Right lobe of liver (tissue), 4 donors: Measurements from ENCODE around the gene HAUS8.

Experiments used
- POLR2A ChIP-seq: fragments of 450-650 bp; IDR thresholded peaks from one replicate; pipeline ENCODE4 v1.6.1; 2017; ENCODE audit warnings: antibody characterized with exemption, mild to moderate bottlenecking
- TF ChIP-seq, protein P1 (sequence below), 4 donors: fragments of 200-600 bp in 3 of 4; fragments of 450-650 bp in 1 of 4; IDR thresholded peaks; one replicate each; pipeline versions ENCODE4 v1.5.1 to v1.8.0; 2016 to 2022; ENCODE audit warnings: antibody characterized with exemption in 4 of 4, mild to moderate bottlenecking in 2 of 4
- donor health status: DM: no; HTN: no; CAD: no.
- donor health status: DM: no; HTN: no; CAD: no.
- donor health status: DM: no; HTN: yes; CAD: no.

DNA sequence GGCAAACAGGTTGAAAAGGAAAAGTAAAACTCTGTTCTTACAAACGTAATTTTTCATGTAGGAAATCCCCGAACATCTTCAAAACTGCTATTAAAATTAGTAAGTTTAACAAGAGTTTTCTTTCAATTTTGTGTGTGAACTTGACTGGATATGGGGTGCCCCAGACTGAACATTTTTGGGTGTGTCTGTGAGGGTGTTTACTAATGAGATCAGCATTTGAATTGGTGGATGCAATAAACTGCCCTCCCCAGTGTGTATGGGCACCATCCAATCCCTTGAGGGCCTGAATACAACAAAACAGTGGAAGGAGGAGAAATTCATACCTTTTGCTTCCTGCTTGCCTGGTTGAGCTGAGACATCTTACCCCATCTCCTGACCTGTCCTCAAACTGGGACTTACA, 11.8 kb downstream of the HAUS8 start:
- TF ChIP-seq, protein P1, sequence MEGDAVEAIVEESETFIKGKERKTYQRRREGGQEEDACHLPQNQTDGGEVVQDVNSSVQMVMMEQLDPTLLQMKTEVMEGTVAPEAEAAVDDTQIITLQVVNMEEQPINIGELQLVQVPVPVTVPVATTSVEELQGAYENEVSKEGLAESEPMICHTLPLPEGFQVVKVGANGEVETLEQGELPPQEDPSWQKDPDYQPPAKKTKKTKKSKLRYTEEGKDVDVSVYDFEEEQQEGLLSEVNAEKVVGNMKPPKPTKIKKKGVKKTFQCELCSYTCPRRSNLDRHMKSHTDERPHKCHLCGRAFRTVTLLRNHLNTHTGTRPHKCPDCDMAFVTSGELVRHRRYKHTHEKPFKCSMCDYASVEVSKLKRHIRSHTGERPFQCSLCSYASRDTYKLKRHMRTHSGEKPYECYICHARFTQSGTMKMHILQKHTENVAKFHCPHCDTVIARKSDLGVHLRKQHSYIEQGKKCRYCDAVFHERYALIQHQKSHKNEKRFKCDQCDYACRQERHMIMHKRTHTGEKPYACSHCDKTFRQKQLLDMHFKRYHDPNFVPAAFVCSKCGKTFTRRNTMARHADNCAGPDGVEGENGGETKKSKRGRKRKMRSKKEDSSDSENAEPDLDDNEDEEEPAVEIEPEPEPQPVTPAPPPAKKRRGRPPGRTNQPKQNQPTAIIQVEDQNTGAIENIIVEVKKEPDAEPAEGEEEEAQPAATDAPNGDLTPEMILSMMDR (IDR thresholded peaks at IDR 0.05) = no peak
- TF ChIP-seq POLR2A = no peak
